ACC112 (cell line): ENCODE measurements around the gene IGFBP6.

Experiments
- H2AFZ ChIP-seq: fragments of 200-600 bp; sonication (generic); one replicate; pipeline ENCODE4 v1.6.0; 2017; ENCODE audit warnings: antibody characterized with exemption, low read length; ENCODE audit not compliant: unreplicated experiment
- H3K27ac ChIP-seq: fragments of 200-600 bp; sonication (generic); 2 replicates; pipeline ENCODE4 v1.5.1; 2014; ENCODE audit warnings: low read depth, mild to moderate bottlenecking, antibody characterized with exemption, low read length, moderate library complexity
- H3K27me3 ChIP-seq: fragments of 200-600 bp; sonication (generic); 2 replicates; pipeline ENCODE4 v1.6.1; 2014; ENCODE audit warnings: mild to moderate bottlenecking, antibody characterized with exemption, low read length, moderate library complexity, mixed read lengths; ENCODE audit not compliant: insufficient read depth
- H3K36me3 ChIP-seq: fragments of 200-600 bp; sonication (generic); 2 replicates; pipeline ENCODE4 v1.6.1; 2016; ENCODE audit warnings: mild to moderate bottlenecking, antibody characterized with exemption, low read length, moderate library complexity, mixed read lengths; ENCODE audit not compliant: insufficient read depth
- H3K4me1 ChIP-seq: fragments of 200-600 bp; sonication (generic); one replicate; pipeline ENCODE4 v1.6.1; 2016; ENCODE audit warnings: low read length, mixed read lengths; ENCODE audit not compliant: insufficient read depth, unreplicated experiment, control insufficient read depth
- H3K4me3 ChIP-seq: fragments of 200-600 bp; sonication (generic); 2 replicates; pipeline ENCODE4 v1.5.1; 2014; ENCODE audit warnings: mild to moderate bottlenecking, low read depth, low read length
- H3K79me2 ChIP-seq: fragments of 200-600 bp; sonication (generic); one replicate; pipeline ENCODE4 v1.6.0; 2016; ENCODE audit warnings: low read length; ENCODE audit not compliant: control insufficient read depth, unreplicated experiment, insufficient read depth

The IGFBP6 gene

GRCh38 chr12:53113136-53113705 is 15.8 kb downstream of the IGFBP6 start:
- Histone ChIP-seq H3K4me1 (no peaks in the 10 kb centered on the region), H3K36me3 (no peaks in the 10 kb centered on the region), H3K27ac (no peak overlapping the region), H3K27me3 (no peaks in the 10 kb centered on the region), H3K4me3 (no peak overlapping the region), H3K79me2 (no peaks in the 10 kb centered on the region), H2AFZ (no peak overlapping the region)

GRCh38 chr12:53113951-53114350 is 16.5 kb downstream of the IGFBP6 start:
- Histone ChIP-seq H2AFZ (no peak overlapping the region), H3K27me3 (no peaks in the 10 kb centered on the region), H3K36me3 (no peaks in the 10 kb centered on the region), H3K79me2 (no peaks in the 10 kb centered on the region), H3K27ac (no peak overlapping the region), H3K4me1 (no peaks in the 10 kb centered on the region), H3K4me3 (no peak overlapping the region)

GRCh38 chr12:53115112-53115890 is 17.8 kb downstream of the IGFBP6 start:
- Histone ChIP-seq H3K4me3 (no peak overlapping the region), H3K27ac (no peak overlapping the region), H3K36me3 (no peaks in the 10 kb centered on the region), H3K79me2 (no peaks in the 10 kb centered on the region), H3K4me1 (no peaks in the 10 kb centered on the region), H2AFZ (no peak overlapping the region), H3K27me3 (no peaks in the 10 kb centered on the region)

GRCh38 chr12:53115891-53116648 is 18.6 kb downstream of the IGFBP6 start:
- Histone ChIP-seq H3K36me3 (no peaks in the 10 kb centered on the region), H3K27ac (no peak overlapping the region), H3K79me2 (no peaks in the 10 kb centered on the region), H3K4me1 (no peaks in the 10 kb centered on the region), H3K27me3 (no peaks in the 10 kb centered on the region), H3K4me3 (no peak overlapping the region), H2AFZ (no peak overlapping the region)

- H3K27ac ChIP-seq, result no peak overlapping the region
- no peaks in the 10 kb centered on the region for H3K36me3 ChIP-seq
Measured at GRCh38 chr12:53118751-53119300, 21.4 kb downstream of the IGFBP6 start.

GRCh38 chr12:53120685-53121525 is 23.4 kb downstream of the IGFBP6 start:
- Histone ChIP-seq H3K4me1 (no peaks in the 10 kb centered on the region), H3K79me2 (no peaks in the 10 kb centered on the region), H3K4me3 (no peak overlapping the region), H2AFZ (no peak overlapping the region), H3K27me3 (no peaks in the 10 kb centered on the region), H3K27ac (no peak overlapping the region), H3K36me3 (no peaks in the 10 kb centered on the region)

More at GRCh38 chr12:53118751-53119300, 21.4 kb downstream of the IGFBP6 start:
- Histone ChIP-seq H3K79me2 (no peaks in the 10 kb centered on the region), H3K4me3 (no peak overlapping the region), H3K27me3 (no peaks in the 10 kb centered on the region), H2AFZ (no peak overlapping the region), H3K4me1 (no peaks in the 10 kb centered on the region)

GRCh38 chr12:53122961-53123468 is 25.5 kb downstream of the IGFBP6 start:
- Histone ChIP-seq H3K27ac (no peak overlapping the region), H3K36me3 (no peaks in the 10 kb centered on the region), H3K4me3 (no peak overlapping the region), H3K27me3 (no peaks in the 10 kb centered on the region), H2AFZ (no peak overlapping the region), H3K4me1 (no peaks in the 10 kb centered on the region), H3K79me2 (no peaks in the 10 kb centered on the region)

- H3K4me1 ChIP-seq, result no peaks in the 10 kb centered on the region
- H2AFZ ChIP-seq, result no peak overlapping the region
- no peak overlapping the region for H3K4me3 ChIP-seq
- H3K36me3 ChIP-seq, result no peaks in the 10 kb centered on the region
- no peak overlapping the region for H3K27ac ChIP-seq
- no peaks in the 10 kb centered on the region for H3K79me2 ChIP-seq
- no peaks in the 10 kb centered on the region for H3K27me3 ChIP-seq
Measured at GRCh38 chr12:53123578-53124351, 26.3 kb downstream of the IGFBP6 start.

- Histone ChIP-seq H2AFZ (no peak overlapping the region), H3K36me3 (no peaks in the 10 kb centered on the region), H3K79me2 (no peaks in the 10 kb centered on the region), H3K4me3 (no peak overlapping the region), H3K27me3 (no peaks in the 10 kb centered on the region), H3K27ac (no peak overlapping the region), H3K4me1 (no peaks in the 10 kb centered on the region)
Measured at GRCh38 chr12:53124352-53124723, 26.9 kb downstream of the IGFBP6 start.
